Neural cell (in vitro differentiated cells): ENCODE results near the gene PC.

Experiments
- CTCF ChIP-seq: fragments of 450-650 bp; IDR thresholded peaks from 2 replicates; pipeline ENCODE4 v1.5.1; 2014; ENCODE audit warnings: antibody characterized with exemption, mild to moderate bottlenecking, moderate library complexity; ENCODE audit not compliant: poor library complexity, severe bottlenecking
- EP300 ChIP-seq: fragments of 450-650 bp; conservative IDR thresholded peaks from 2 replicates; pipeline ENCODE4 v1.6.1; 2014; ENCODE audit warnings: antibody characterized with exemption, mild to moderate bottlenecking, moderate library complexity; ENCODE audit not compliant: poor library complexity, severe bottlenecking
- EZH2 ChIP-seq: fragments of 200-600, 300-800 bp; shearing (Covaris generic), sonication (generic); IDR thresholded peaks from 2 replicates; pipeline ENCODE4 v1.6.1; 2014; ENCODE audit warnings: antibody characterized with exemption, low read length, borderline replicate concordance, mild to moderate bottlenecking; ENCODE audit not compliant: insufficient read depth, poor library complexity, severe bottlenecking
- POLR2AphosphoS5 ChIP-seq: IDR thresholded peaks from 2 replicates; pipeline ENCODE4 v1.6.1; 2012
- REST ChIP-seq: IDR thresholded peaks from 2 replicates; pipeline ENCODE4 v1.6.1; 2012; ENCODE audit warnings: borderline replicate concordance
- TAF1 ChIP-seq: IDR thresholded peaks from 2 replicates; pipeline ENCODE4 v1.6.1; 2012; ENCODE audit warnings: low read depth

- TF ChIP-seq CTCF (no peak), REST (no peak), EZH2 (no peak), POLR2AphosphoS5 (no peak), TAF1 (no peak), EP300 (no peak)
Observed at GRCh38 chr11:66868726-66869566, 89.2 kb downstream of the PC start.
